ENCODE data around the gene LRRN3.

Gene LRRN3

GRCh38 chr7:111107579-111107978, 16.7 kb downstream of the LRRN3 start:
- no peak for DNase-seq (ENCODE audit: low read depth)

GRCh38 chr7:111108000-111108399, 17.1 kb downstream of the LRRN3 start:
- DNase-seq (ENCODE audit: low read depth) = no peak

- no peak for DNase-seq (ENCODE audit: low read depth)
Measured at GRCh38 chr7:111108496-111108895, 17.6 kb downstream of the LRRN3 start.

GRCh38 chr7:111112439-111112838, 21.5 kb downstream of the LRRN3 start:
- no peak for DNase-seq (ENCODE audit: low read depth)

GRCh38 chr7:111113263-111114017, 22.5 kb downstream of the LRRN3 start:
- no peak for DNase-seq (ENCODE audit: low read depth)

GRCh38 chr7:111115966-111116365, 25.0 kb downstream of the LRRN3 start:
- DNase-seq (ENCODE audit: low read depth) = no peak

GRCh38 chr7:111126987-111127386, 36.1 kb downstream of the LRRN3 start:
- DNase-seq (ENCODE audit: low read depth) = no peak

GRCh38 chr7:111129435-111129834, 38.5 kb downstream of the LRRN3 start:
- DNase-seq (ENCODE audit: low read depth) = no peak

- DNase-seq (ENCODE audit: low read depth) = no peak
Measured at GRCh38 chr7:111132833-111133232, 41.9 kb downstream of the LRRN3 start.

GRCh38 chr7:111137296-111138192, 46.6 kb downstream of the LRRN3 start:
- no peak for DNase-seq (ENCODE audit: low read depth)

- no peak for DNase-seq (ENCODE audit: low read depth)
Measured at GRCh38 chr7:111138193-111138569, 47.3 kb downstream of the LRRN3 start.

GRCh38 chr7:111138586-111138985, 47.7 kb downstream of the LRRN3 start:
- no peak for DNase-seq (ENCODE audit: low read depth)

GRCh38 chr7:111140091-111140865, 49.4 kb downstream of the LRRN3 start:
- no peak for DNase-seq (ENCODE audit: low read depth)

- no peak for DNase-seq (ENCODE audit: low read depth)
Measured at GRCh38 chr7:111145472-111145871, 54.5 kb downstream of the LRRN3 start.

GRCh38 chr7:111146136-111146535, 55.2 kb downstream of the LRRN3 start:
- no peak for DNase-seq (ENCODE audit: low read depth)

- no peak for DNase-seq (ENCODE audit: low read depth)
Measured at GRCh38 chr7:111147708-111148533, 57.0 kb downstream of the LRRN3 start.

- no peak for DNase-seq (ENCODE audit: low read depth)
Measured at GRCh38 chr7:111150709-111151108, 59.8 kb downstream of the LRRN3 start.

GRCh38 chr7:111159426-111159825, 68.5 kb downstream of the LRRN3 start:
- no peak for DNase-seq (ENCODE audit: low read depth)

GRCh38 chr7:111160297-111160696, 69.4 kb downstream of the LRRN3 start:
- DNase-seq (ENCODE audit: low read depth) = no peak

- no peak for DNase-seq (ENCODE audit: low read depth)
Measured at GRCh38 chr7:111162692-111163091, 71.8 kb downstream of the LRRN3 start.

GRCh38 chr7:111164442-111164841, 73.5 kb downstream of the LRRN3 start:
- DNase-seq (ENCODE audit: low read depth) = no peak

- no peak for DNase-seq (ENCODE audit: low read depth)
Measured at GRCh38 chr7:111168182-111168581, 77.3 kb downstream of the LRRN3 start.

Data from stimulated activated CD8-positive, alpha-beta memory T cell treated with anti-CD3 and anti-CD28 coated beads, Interleukin-15, amount 100 ng/mL, for 1 hour (primary cell).